Mesendoderm (in vitro differentiated cells): Measurements from ENCODE around the gene ZMIZ2.

ENCODE experiments used
- DNase-seq: peaks from one replicate; pipeline ENCODE4 v3.0.0; 2013
- H2AK5ac ChIP-seq: 2 replicates; pipeline ENCODE4 v1.6.1; 2013; ENCODE audit warnings: low read length, inconsistent platforms
- H2BK120ac ChIP-seq: 2 replicates; pipeline ENCODE4 v1.6.1; 2013; ENCODE audit warnings: low read depth, mild to moderate bottlenecking, low read length, moderate library complexity, mixed read lengths
- H2BK15ac ChIP-seq: replicated peaks from 2 replicates; pipeline ENCODE4 v1.6.1; 2013; ENCODE audit warnings: low read depth, mild to moderate bottlenecking, moderate library complexity
- H2BK5ac ChIP-seq: 2 replicates; pipeline ENCODE4 v1.6.1; 2013; ENCODE audit warnings: low read length, inconsistent platforms
- H3K18ac ChIP-seq: 2 replicates; pipeline ENCODE4 v1.6.1; 2013; ENCODE audit warnings: mild to moderate bottlenecking, low read length, mixed read lengths
- H3K23ac ChIP-seq: one replicate; pipeline ENCODE4 v1.6.1; 2013; ENCODE audit warnings: low read length
- H3K27ac ChIP-seq: 2 replicates; pipeline ENCODE4 v1.5.1; 2013; ENCODE audit warnings: low read depth, mild to moderate bottlenecking, inconsistent platforms, low read length, moderate library complexity
- H3K27me3 ChIP-seq: 2 replicates; pipeline ENCODE4 v1.6.1; 2013; ENCODE audit warnings: low read length, control low read depth, mild to moderate bottlenecking, inconsistent platforms; ENCODE audit not compliant: insufficient read depth, poor library complexity
- H3K36me3 ChIP-seq: 2 replicates; pipeline ENCODE4 v1.6.1; 2013; ENCODE audit warnings: low read length, inconsistent platforms; ENCODE audit not compliant: control insufficient read depth, insufficient read depth
- H3K4ac ChIP-seq: one replicate; pipeline ENCODE4 v1.6.1; 2013; ENCODE audit warnings: low read depth, mild to moderate bottlenecking, low read length, moderate library complexity
- H3K4me1 ChIP-seq: 2 replicates; pipeline ENCODE4 v1.6.1; 2013; ENCODE audit warnings: low read depth, low read length, inconsistent platforms; ENCODE audit not compliant: control insufficient read depth
- H3K4me2 ChIP-seq: 2 replicates; pipeline ENCODE4 v1.6.1; 2013; ENCODE audit warnings: low read length
- H3K4me3 ChIP-seq: 2 replicates; pipeline ENCODE4 v1.5.1; 2013; ENCODE audit warnings: mild to moderate bottlenecking, low read length
- H3K56ac ChIP-seq: one replicate; pipeline ENCODE4 v1.6.1; 2013; ENCODE audit warnings: low read length
- H3K79me1 ChIP-seq: 2 replicates; pipeline ENCODE4 v1.6.1; 2013; ENCODE audit warnings: low read length, inconsistent platforms
- H3K79me2 ChIP-seq: 2 replicates; pipeline ENCODE4 v1.6.1; 2013; ENCODE audit warnings: mild to moderate bottlenecking, low read length; ENCODE audit not compliant: control insufficient read depth, insufficient read depth
- H3K9ac ChIP-seq: 2 replicates; pipeline ENCODE4 v1.6.1; 2013; ENCODE audit warnings: low read length, inconsistent platforms
- H4K5ac ChIP-seq: one replicate; pipeline ENCODE4 v1.6.1; 2013; ENCODE audit warnings: low read length
- H4K8ac ChIP-seq: one replicate; pipeline ENCODE4 v1.6.1; 2013; ENCODE audit warnings: low read depth, mild to moderate bottlenecking, control low read depth, low read length, moderate library complexity
- WGBS: extraction: QIAGEN DNeasy Blood & Tissue Kit; methylation state at CpG from one replicate; pipeline ENCODE4 v1.1.7; 2013; ENCODE audit warnings: low lambda C conversion rate, missing lambda C conversion rate; ENCODE audit not compliant: insufficient coverage; ENCODE audit errors: extremely low coverage; 5-methylcytosine and 5-hydroxymethylcytosine counted together

The ZMIZ2 gene

GRCh38 chr7:44705434-44705833 lies 43.2 kb upstream of the ZMIZ2 start:
- no peak overlapping the region for H3K9ac ChIP-seq
- no peak overlapping the region for H4K8ac ChIP-seq
- peaks cover 5% of the 10 kb centered on the region for H3K36me3 ChIP-seq
- no peak overlapping the region for H3K18ac ChIP-seq
- H2BK15ac ChIP-seq, result no peak overlapping the region
- no peak overlapping the region for H3K23ac ChIP-seq
- H4K5ac ChIP-seq, result no peak overlapping the region
- H3K27ac ChIP-seq, result no peak overlapping the region
- no peaks in the 10 kb centered on the region for H3K27me3 ChIP-seq
- no CpG with 5 or more reads among the region's 3 CpGs for WGBS
- H2AK5ac ChIP-seq, result no peak overlapping the region
- no peak for DNase-seq
- no peaks in the 10 kb centered on the region for H3K79me1 ChIP-seq
- H3K4me1 ChIP-seq, result no peaks in the 10 kb centered on the region
- no peaks in the 10 kb centered on the region for H3K79me2 ChIP-seq
- H3K4me3 ChIP-seq, result no peak overlapping the region
- no peak overlapping the region for H3K4ac ChIP-seq
- H2BK120ac ChIP-seq, result no peak overlapping the region
- no peak overlapping the region for H3K4me2 ChIP-seq
- H2BK5ac ChIP-seq, result no peak overlapping the region
- no peak overlapping the region for H3K56ac ChIP-seq

DNA sequence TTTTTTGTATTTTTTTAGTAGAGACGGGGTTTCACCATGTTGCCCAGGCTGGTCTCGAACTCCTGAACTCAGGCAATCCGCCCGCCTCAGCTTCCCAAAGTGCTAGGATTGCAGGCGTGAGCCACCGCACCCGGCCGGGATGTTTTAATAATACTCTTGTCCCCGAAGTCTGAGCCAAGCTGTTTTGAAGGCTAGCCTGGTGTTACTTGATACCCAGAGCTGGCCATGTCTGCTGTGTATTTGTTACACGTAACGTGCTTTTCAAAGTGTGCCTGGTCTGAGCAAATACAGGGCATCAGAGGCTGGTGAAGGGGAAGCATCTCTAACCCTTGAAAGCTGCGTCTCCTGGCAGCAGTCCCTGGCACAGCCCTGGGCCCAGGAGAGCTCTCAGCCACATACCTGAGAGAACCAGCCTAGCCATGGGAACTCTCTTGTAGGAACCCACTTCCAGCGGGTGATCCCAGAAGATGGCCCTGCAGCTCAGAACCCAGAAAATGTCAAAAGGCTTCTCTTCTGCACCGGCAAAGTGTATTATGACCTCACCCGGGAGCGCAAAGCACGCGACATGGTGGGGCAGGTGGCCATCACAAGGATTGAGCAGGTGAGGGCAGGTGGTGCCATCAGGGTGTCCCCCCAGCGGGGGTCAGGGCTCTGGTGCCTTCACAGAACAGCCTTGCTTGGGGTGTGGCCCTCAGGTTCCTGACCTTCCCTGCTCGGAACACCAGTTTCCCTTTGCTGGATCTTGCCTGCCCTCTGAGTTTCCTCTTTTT lies 41.7 kb upstream of the ZMIZ2 start:
- H4K8ac ChIP-seq, result no peak overlapping the region
- peaks cover 5% of the 10 kb centered on the region for H3K36me3 ChIP-seq
- no peak for DNase-seq
- no peak overlapping the region for H3K56ac ChIP-seq
- no peaks in the 10 kb centered on the region for H3K27me3 ChIP-seq
- no peak overlapping the region for H3K27ac ChIP-seq
- H3K18ac ChIP-seq, result no peak overlapping the region
- no peak overlapping the region for H3K23ac ChIP-seq
- H3K9ac ChIP-seq, result no peak overlapping the region
- no peaks in the 10 kb centered on the region for H3K79me1 ChIP-seq
- H3K4me1 ChIP-seq, result no peaks in the 10 kb centered on the region
- H3K79me2 ChIP-seq, result no peaks in the 10 kb centered on the region
- no peak overlapping the region for H2BK15ac ChIP-seq
- H2BK120ac ChIP-seq, result no peak overlapping the region
- H3K4ac ChIP-seq, result no peak overlapping the region
- H2BK5ac ChIP-seq, result no peak overlapping the region
- no peak overlapping the region for H2AK5ac ChIP-seq
- H3K4me3 ChIP-seq, result no peak overlapping the region
- no peak overlapping the region for H3K4me2 ChIP-seq
- no CpG with 5 or more reads among the region's 20 CpGs for WGBS
- H4K5ac ChIP-seq, result no peak overlapping the region

GRCh38 chr7:44707558-44708230 lies 41.0 kb upstream of the ZMIZ2 start:
- H4K5ac ChIP-seq, result no peak overlapping the region
- H3K4me3 ChIP-seq, result no peak overlapping the region
- no peak overlapping the region for H2BK5ac ChIP-seq
- no peak overlapping the region for H2AK5ac ChIP-seq
- no CpG with 5 or more reads among the region's 21 CpGs for WGBS
- H3K23ac ChIP-seq, result no peak overlapping the region
- no peak overlapping the region for H2BK120ac ChIP-seq
- no peak overlapping the region for H3K56ac ChIP-seq
- H3K27ac ChIP-seq, result no peak overlapping the region
- H3K27me3 ChIP-seq, result no peaks in the 10 kb centered on the region
- no peak overlapping the region for H3K9ac ChIP-seq
- peaks cover 2% of the 10 kb centered on the region for H3K4me1 ChIP-seq
- no peak overlapping the region for H4K8ac ChIP-seq
- H3K4me2 ChIP-seq, result no peak overlapping the region
- H3K79me2 ChIP-seq, result no peaks in the 10 kb centered on the region
- H3K18ac ChIP-seq, result no peak overlapping the region
- no peak for DNase-seq
- H3K4ac ChIP-seq, result no peak overlapping the region
- H2BK15ac ChIP-seq, result no peak overlapping the region
- peaks cover 3% of the 10 kb centered on the region for H3K36me3 ChIP-seq
- H3K79me1 ChIP-seq, result no peaks in the 10 kb centered on the region

- no peaks in the 10 kb centered on the region for H3K79me2 ChIP-seq
- no peak overlapping the region for H3K4ac ChIP-seq
- no peak overlapping the region for H2AK5ac ChIP-seq
- WGBS, result no CpG with 5 or more reads among the region's 19 CpGs
- H2BK15ac ChIP-seq, result no peak overlapping the region
- H3K56ac ChIP-seq, result no peak overlapping the region
- peaks cover 2% of the 10 kb centered on the region for H3K4me1 ChIP-seq
- H2BK5ac ChIP-seq, result no peak overlapping the region
- H3K9ac ChIP-seq, result no peak overlapping the region
- H4K8ac ChIP-seq, result no peak overlapping the region
- H3K27me3 ChIP-seq, result no peaks in the 10 kb centered on the region
- H3K4me2 ChIP-seq, result no peak overlapping the region
- no peaks in the 10 kb centered on the region for H3K79me1 ChIP-seq
- H3K18ac ChIP-seq, result no peak overlapping the region
- no peak for DNase-seq
- peaks cover 3% of the 10 kb centered on the region for H3K36me3 ChIP-seq
- H3K27ac ChIP-seq, result no peak overlapping the region
- no peak overlapping the region for H2BK120ac ChIP-seq
- H4K5ac ChIP-seq, result no peak overlapping the region
- H3K23ac ChIP-seq, result no peak overlapping the region
- H3K4me3 ChIP-seq, result no peak overlapping the region
These were observed 39.4 kb upstream of the ZMIZ2 start for GRCh38 chr7:44709011-44709915.

DNA sequence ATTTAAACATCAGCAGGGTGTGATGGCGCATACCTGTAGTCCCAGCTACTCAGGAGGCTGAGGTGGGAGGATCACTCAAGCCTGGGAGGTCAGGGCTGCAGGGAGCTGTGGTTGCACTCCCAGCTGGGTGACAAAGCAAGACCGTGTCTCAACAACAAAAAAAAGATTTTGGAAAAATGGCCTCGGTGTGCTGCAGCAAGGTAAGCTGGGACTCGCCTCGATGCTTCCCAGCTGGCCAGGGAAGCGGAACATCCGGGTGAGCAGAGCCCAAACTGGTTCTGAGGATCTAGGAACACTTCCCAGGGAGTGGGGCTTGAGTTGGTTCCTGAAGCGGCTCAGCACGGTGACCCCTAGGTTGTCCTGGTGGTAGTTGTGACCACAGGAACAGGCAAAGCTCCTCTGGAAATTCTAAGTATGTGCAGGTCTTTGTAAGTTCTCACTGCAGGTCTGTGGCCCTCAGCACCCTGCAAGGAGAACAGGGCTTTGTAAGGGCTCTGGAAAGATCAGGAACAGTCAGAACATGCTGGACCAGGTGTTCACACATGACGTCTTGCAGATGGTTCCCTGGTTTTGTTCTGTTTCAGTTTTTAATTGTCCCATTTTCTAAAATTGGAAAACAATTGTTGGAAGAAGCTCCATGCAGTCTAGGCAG lies 38.6 kb upstream of the ZMIZ2 start:
- no peak overlapping the region for H4K8ac ChIP-seq
- no peak overlapping the region for H3K4ac ChIP-seq
- no peak overlapping the region for H3K27ac ChIP-seq
- H2BK120ac ChIP-seq, result no peak overlapping the region
- H2BK5ac ChIP-seq, result no peak overlapping the region
- H3K4me1 ChIP-seq, result peaks cover 2% of the 10 kb centered on the region
- peaks cover 3% of the 10 kb centered on the region for H3K36me3 ChIP-seq
- DNase-seq, result no peak
- no peak overlapping the region for H3K18ac ChIP-seq
- H3K9ac ChIP-seq, result no peak overlapping the region
- no CpG with 5 or more reads among the region's 10 CpGs for WGBS
- H3K4me3 ChIP-seq, result no peak overlapping the region
- H3K27me3 ChIP-seq, result no peaks in the 10 kb centered on the region
- H2BK15ac ChIP-seq, result no peak overlapping the region
- no peak overlapping the region for H2AK5ac ChIP-seq
- no peaks in the 10 kb centered on the region for H3K79me1 ChIP-seq
- H3K4me2 ChIP-seq, result no peak overlapping the region
- H3K23ac ChIP-seq, result no peak overlapping the region
- no peaks in the 10 kb centered on the region for H3K79me2 ChIP-seq
- H3K56ac ChIP-seq, result no peak overlapping the region
- H4K5ac ChIP-seq, result no peak overlapping the region
